ENCODE results near the gene PIGT. TPM values are rescaled to one million over a fixed set of nuclear protein-coding genes. Genes with fewer than 3 reads are reported as not detected.

PIGT gene
- total RNA-seq, 1 donor from 2014 or later, result 66.3 TPM

- DNase-seq (no peak), ATAC-seq (no peak)
- Histone ChIP-seq H3K4me3 (no peak overlapping the region), H3K27me3 (no peaks in the 10 kb centered on the region), H3K36me3 (no peaks in the 10 kb centered on the region), H3K4me1 (no peaks in the 10 kb centered on the region), H3K27ac (no peak overlapping the region), H3K9me3 (no peaks in the 10 kb centered on the region)
- intact Hi-C loops (cut with DNase I), result no loop called here
- TF ChIP-seq CTCF (IDR thresholded peaks at IDR 0.05), result peak; percentile 14
Measured at GRCh38 chr20:45392733-45393132, 23.2 kb upstream of the PIGT start.

DNA sequence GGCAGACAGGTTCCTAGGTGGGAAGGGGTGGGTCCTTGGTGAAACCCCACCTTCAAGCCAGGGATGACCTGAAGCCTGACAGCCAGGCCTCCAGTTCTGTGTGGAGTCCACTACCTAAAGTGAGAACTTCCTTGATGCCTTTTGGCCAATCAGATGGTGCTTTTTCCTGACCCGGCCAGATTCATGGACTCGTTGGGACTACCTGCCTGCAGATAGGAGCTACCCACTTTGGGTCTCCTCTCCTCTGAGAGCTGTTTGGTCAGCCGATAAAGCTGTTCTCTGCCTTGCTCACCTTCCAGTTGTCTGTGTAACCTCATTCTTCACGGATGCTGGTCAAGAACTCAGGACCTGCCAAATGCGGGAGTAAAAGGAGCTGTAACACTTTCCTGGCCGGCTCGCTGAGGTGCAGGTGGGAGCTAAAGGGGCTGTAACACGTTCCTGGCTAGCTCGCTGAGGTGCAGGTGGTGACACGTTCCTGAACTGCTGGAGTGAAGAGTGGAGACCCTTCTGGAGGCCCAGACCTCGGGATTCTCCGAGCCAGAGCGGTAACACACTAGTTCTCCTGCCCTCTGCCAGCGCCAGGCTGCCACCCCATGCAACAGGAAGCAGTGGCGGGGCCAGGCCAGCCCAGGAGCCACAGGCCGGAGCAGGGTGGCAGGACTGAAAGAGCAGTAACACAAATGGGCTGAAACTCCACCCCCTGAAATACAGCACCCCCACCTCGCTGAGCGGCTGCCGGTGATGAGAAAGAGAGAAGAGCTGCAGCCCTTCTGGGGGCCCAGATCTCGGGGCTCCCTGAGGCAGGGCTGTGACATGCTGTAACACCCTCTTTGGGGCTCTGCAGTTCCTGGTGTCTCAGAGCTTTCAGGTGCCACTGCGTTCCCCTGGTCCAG lies 21.5 kb upstream of the PIGT start:
- no peak for DNase-seq
- ATAC-seq, result no peak
- intact Hi-C loops (cut with DNase I), result no loop called here

DNA sequence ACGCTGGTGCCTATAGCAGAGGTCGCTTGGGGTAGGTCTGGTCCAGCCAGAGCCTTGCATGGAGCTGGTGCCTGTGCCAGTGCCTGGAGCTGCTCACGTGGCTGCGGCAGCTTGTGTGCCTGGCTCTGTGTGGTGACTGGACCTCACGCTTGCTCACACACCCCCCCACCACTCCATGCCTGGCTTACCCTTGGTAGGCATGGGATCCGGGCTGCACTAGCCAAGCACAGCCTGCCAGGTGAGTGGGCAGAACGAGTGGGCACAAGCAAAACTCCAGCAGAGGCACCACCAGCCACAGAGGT lies 20.9 kb upstream of the PIGT start:
- Histone ChIP-seq H3K9me3 (no peaks in the 10 kb centered on the region), H3K36me3 (no peaks in the 10 kb centered on the region), H3K27me3 (no peaks in the 10 kb centered on the region), H3K27ac (no peak overlapping the region), H3K4me1 (no peaks in the 10 kb centered on the region), H3K4me3 (no peak overlapping the region)
- TF ChIP-seq CTCF (IDR thresholded peaks at IDR 0.05), result no peak
- intact Hi-C loops (cut with DNase I), result no loop called here
- DNase-seq (no peak), ATAC-seq (peak; percentile 24)

More for the DNA sequence above, 21.5 kb upstream of the PIGT start:
- TF ChIP-seq CTCF (IDR thresholded peaks at IDR 0.05), result no peak
- Histone ChIP-seq H3K4me1 (no peaks in the 10 kb centered on the region), H3K27me3 (no peaks in the 10 kb centered on the region), H3K27ac (no peak overlapping the region), H3K9me3 (no peaks in the 10 kb centered on the region), H3K36me3 (no peaks in the 10 kb centered on the region), H3K4me3 (no peak overlapping the region)

- DNase-seq (no peak), ATAC-seq (no peak)
- H3K4me1 ChIP-seq, result no peaks in the 10 kb centered on the region
- intact Hi-C loops (cut with DNase I), result no loop called here
- H3K36me3 ChIP-seq, result no peaks in the 10 kb centered on the region
- no peak for TF ChIP-seq CTCF (IDR thresholded peaks at IDR 0.05)
- no peak overlapping the region for H3K4me3 ChIP-seq
- no peaks in the 10 kb centered on the region for H3K9me3 ChIP-seq
- H3K27ac ChIP-seq, result no peak overlapping the region
- no peaks in the 10 kb centered on the region for H3K27me3 ChIP-seq
Measured at GRCh38 chr20:45399018-45399417, 16.9 kb upstream of the PIGT start.

DNA sequence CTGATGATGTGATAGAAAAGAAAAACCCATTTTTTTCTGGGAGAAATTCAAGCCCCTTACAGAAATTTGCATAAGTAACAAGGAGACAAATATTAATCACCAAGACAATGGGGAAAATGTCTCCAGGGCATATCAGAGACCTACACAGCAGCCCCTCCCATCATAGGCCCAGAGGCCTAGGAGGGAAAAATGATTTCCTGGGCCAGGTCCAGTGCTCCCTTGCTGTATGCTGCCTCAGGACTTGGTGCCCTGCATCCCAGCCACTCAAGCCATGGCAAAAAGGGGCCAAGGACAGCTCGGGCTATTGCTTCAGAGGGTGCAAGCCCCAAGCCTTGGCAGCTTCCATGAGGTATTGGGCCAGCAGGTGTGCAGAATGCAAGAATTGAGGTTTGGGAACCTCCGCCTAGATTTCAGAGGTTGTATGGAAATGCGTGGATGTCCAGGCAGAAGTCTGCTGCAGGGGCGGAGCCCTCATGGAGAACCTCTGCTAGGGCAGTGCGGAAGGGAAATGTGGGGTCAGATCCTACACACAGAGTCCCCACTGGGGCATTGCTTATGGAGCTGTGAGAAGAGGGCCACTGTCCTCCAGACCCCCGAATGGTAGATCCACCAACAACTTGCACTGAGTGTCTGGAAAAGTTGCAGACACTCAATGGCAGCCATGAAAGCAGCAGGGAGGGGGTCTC lies 15.5 kb upstream of the PIGT start:
- no peak overlapping the region for H3K4me3 ChIP-seq
- H3K27ac ChIP-seq, result no peak overlapping the region
- no peak for DNase-seq

More for the DNA sequence above, 15.5 kb upstream of the PIGT start:
- Histone ChIP-seq H3K9me3 (no peaks in the 10 kb centered on the region), H3K27me3 (no peaks in the 10 kb centered on the region), H3K4me1 (peaks cover 2% of the 10 kb centered on the region), H3K36me3 (no peaks in the 10 kb centered on the region)
- TF ChIP-seq CTCF (IDR thresholded peaks at IDR 0.05), result no peak
- intact Hi-C loops (cut with DNase I), result no loop called here
- ATAC-seq, result no peak
